GM18907 (cell line): ENCODE data around the gene PARVG.

Experiments used
- ATAC-seq: cut with Tn5 transposase; IDR thresholded peaks from one replicate; pipeline ENCODE4 v1.9.1; 2021; ENCODE audit warnings: mild to moderate bottlenecking, moderate library complexity; ENCODE audit not compliant: unreplicated experiment

Gene PARVG

DNA sequence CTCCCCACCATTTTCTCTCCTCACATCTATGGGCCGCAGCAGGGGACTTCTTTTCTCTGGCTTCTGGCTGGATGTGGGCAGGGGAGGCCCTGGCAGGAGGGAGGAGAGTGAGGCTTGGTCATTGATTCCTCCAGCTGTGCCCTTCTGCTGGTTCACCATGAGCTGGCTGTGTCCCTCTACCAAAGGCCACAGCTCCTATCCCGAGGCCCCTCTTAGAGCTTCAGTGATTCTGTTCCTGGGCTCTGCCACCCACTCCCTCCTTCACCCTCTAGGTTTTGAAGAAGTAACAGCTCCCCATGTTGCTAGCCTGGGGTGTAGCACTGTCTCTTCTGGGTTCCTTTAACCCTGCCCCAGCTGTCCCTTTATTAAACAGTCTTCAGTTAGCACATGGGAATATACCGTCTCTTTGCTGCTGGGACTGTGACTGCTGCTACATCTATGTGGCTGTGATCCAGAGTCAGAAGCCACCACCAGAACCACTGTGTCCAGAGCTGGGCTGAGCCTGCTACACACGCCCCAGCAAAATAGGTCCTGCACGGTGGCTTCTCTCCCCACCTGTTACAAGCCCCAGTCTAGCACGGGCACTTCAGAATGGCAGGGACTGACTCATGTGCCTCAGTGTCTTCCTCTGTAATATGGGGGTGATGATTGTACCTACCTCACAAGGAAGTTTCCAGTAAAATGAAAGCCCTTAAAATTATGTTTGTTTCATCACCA, 578 bp upstream of the PARVG start:
- ATAC-seq = no peak

- ATAC-seq = peak; percentile 40
These were observed 547 bp downstream of the PARVG start for GRCh38 chr22:44181033-44181911.

GRCh38 chr22:44181912-44182587, 1.3 kb downstream of the PARVG start:
- ATAC-seq = peak; percentile 19

- ATAC-seq = no peak
These were observed 2.0 kb downstream of the PARVG start for GRCh38 chr22:44182588-44183286.

DNA sequence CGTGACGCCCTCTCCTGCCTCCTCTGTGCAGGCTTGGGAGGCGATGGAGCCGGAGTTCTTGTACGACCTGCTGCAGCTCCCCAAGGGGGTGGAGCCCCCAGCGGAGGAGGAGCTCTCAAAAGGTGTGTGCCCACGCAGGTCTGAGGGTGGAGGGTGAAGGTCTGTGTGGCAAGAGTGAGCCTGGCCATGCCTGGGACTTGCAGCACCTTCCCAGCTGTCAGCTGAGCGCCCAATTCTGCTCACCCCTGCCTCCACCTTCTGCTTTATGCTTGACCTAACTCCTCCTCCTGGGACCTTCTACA, 2.5 kb downstream of the PARVG start:
- ATAC-seq = no peak

GRCh38 chr22:44184006-44184405, 3.3 kb downstream of the PARVG start:
- no peak for ATAC-seq

GRCh38 chr22:44185237-44186120, 4.8 kb downstream of the PARVG start:
- no peak for ATAC-seq

DNA sequence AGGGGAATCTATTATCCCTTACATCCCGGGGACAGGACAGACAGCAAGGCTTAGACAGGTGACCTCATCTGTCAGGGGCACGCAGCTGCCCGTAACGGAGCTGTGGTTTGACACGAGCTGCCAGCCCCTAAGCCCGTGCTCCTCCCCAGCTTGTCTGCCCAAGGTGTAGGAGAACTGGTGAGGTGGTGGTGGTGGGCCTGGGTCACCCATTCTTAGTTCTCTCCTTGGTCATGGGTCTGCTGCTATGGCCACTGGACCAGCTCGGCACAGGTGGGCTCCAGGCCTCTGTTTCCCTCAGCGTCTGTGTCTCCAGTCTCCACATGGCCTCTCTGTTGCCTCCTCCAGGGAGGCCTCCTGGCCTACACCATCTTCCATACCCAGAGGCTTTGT, 5.4 kb downstream of the PARVG start:
- no peak for ATAC-seq

DNA sequence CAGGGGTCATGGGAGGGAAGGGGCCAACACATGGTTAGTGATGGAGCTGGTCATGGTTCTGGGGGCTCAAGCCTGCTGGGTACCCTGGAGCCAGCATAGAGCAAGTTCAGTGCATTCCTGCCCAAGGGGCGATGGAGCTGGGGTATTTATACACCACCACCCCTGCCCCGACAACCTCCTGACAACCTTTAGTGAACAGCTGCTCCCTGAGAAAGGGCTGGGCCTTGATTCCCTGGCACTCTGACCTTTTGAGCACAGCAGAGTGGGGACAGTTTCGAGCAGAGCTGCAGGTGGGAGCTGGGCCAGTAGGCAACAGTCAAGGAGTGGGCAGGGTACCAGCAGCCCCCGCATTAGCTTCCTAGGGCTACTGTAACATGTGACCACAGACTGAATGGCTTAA, 6.0 kb downstream of the PARVG start:
- no peak for ATAC-seq

DNA sequence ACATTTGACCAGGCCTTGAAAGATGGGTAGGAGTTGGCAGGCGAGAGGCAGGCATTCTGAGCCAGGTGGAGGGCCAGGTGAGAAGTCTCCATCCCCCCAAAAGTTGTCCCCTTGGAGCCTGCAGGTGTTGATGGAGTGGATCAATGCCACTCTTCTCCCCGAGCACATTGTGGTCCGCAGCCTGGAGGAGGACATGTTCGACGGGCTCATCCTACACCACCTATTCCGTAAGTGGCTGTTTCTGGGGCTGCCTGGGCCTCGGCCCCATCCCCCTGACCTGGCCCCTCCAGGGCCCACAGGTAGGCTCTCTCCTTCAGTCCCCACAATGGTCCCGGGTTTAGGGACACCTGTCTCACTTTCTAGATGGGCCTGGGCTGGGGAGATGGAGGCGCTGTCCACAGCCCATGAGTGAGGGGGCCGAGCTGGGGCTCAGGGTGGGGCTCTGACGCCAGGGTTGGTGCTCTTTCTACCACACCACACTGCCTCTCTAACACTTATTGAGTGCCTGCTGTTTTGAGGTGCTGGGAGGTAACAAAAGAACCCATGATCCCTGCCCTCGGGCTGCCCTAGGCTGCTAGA, 7.0 kb downstream of the PARVG start:
- no peak for ATAC-seq

- ATAC-seq = no peak
These were observed 7.6 kb downstream of the PARVG start for GRCh38 chr22:44188316-44188715.

DNA sequence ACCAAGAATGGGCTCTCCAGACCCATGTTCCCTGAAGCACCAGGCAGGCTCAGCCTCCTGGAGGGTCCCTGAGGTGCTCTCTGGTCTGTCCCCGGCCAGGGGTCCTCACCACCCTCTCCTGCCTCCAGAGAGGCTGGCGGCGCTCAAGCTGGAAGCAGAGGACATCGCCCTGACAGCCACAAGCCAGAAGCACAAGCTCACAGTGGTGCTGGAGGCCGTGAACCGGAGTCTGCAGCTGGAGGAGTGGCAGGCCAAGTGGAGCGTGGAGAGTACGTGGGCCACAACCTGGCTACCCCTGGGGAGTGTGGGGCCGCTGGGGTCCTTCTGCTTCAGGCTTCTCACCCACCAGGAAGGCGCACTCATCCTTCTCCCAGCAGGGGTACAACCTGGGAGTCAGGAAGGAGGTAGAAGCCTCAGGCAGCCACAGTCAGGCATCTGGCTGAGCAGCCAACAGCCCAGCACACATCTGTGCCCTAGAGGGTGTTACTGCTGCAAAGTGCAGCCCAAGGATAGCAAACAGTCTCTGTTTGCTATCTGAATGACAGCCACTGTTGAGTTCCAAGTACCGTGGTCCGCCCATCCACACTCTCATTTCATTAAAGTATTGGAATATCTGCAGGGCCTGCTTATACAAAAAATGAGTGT, 8.4 kb downstream of the PARVG start:
- ATAC-seq = no peak

DNA sequence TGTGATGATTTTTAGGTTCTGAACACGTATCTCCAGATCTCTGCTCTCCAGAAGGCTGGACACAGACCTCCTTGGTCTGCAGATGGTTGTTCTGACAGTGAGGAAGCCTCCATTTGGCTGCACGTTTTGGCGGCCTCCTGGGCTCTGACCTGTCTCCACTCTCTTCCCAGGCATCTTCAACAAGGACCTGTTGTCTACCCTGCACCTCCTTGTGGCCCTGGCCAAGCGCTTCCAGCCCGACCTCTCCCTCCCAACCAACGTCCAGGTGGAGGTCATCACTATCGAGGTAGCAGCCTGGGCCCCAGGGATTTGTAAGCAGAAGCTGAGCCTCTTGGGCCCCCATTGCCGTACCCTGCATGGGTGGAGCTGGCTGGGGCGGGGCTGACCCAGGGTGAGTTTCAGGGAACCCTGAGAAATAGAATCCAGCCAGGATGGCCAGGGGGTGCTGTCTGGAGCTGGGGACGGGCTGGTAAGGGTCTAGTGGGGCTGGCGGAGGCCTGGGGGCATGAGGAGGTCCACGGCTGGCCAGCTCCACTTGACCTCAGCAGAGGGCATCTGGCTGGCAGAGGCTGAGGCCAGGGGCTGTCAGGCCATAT, 9.8 kb downstream of the PARVG start:
- no peak for ATAC-seq

DNA sequence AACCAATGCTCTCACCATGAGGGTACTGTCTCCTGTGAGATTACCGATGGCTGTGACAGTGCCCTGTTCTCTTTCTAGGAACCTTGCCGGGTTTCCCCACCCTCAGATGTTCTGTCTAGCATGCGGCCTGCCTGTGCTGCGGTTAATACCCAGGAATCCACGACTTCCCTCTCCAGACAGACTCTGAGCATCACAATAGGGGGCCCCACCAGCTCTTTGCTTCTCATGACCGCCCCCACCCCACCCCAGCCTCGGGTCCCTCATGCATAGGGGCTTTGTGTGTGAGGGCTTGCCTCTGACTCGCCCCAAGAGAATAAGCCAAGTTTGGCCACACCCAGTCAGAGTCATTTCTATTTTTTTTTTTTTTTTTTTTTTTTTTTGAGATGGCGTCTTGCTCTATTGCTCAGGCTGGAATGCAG, 10.3 kb downstream of the PARVG start:
- no peak for ATAC-seq

GRCh38 chr22:44192098-44192815, 11.5 kb downstream of the PARVG start:
- ATAC-seq = no peak

GRCh38 chr22:44192816-44193534, 12.2 kb downstream of the PARVG start:
- ATAC-seq = no peak

DNA sequence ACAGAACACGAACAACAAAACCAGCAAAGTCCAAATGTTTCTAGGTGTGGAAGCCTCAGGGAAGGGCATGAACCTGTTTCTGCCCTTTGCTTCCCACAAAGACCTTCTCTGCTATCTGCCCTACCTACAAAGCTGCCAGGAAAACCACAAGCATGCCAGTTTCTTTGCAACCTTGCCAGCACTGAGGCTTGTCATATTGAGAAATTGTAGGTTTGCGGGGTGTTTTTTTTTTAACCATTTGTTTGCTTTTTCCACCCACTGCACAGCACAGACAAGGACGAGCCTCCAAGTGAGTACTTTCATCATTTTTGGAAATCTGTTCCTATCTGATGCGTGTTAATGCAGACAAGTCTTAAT, 12.8 kb downstream of the PARVG start:
- ATAC-seq = no peak

GRCh38 chr22:44194569-44194968, 13.8 kb downstream of the PARVG start:
- no peak for ATAC-seq
